Neural cell (in vitro differentiated cells): Measurements from ENCODE around the gene METRN. TPM values are rescaled to one million over a fixed set of nuclear protein-coding genes. Genes with fewer than 3 reads are reported as not detected.

Experiments
- H2AFZ ChIP-seq: fragments of 200-600, 300-800 bp; sonication (generic), shearing (Covaris generic); 2 replicates; pipeline ENCODE4 v1.6.0; 2014; ENCODE audit warnings: low read depth, mild to moderate bottlenecking, antibody characterized with exemption, low read length, moderate library complexity
- H3F3A ChIP-seq: fragments of 200-600 bp; shearing (Covaris generic); 2 replicates; pipeline ENCODE4 v1.6.1; 2016; ENCODE audit warnings: mild to moderate bottlenecking, moderate library complexity, mixed read lengths, antibody characterized with exemption, low read length; ENCODE audit not compliant: insufficient read depth, poor library complexity, severe bottlenecking
- H3K27ac ChIP-seq: fragments of 200-600, 300-800 bp; sonication (generic), shearing (Covaris generic); 2 replicates; pipeline ENCODE4 v1.5.1; 2014; ENCODE audit warnings: mild to moderate bottlenecking, low read length, moderate library complexity
- H3K27me3 ChIP-seq: fragments of 300-800, 200-600 bp; sonication (generic), shearing (Covaris generic); 2 replicates; pipeline ENCODE4 v1.6.0; 2014; ENCODE audit warnings: mild to moderate bottlenecking, low read depth, low read length, moderate library complexity; ENCODE audit not compliant: insufficient read depth
- H3K36me3 ChIP-seq: fragments of 300-800, 200-600 bp; sonication (generic), shearing (Covaris generic); 2 replicates; pipeline ENCODE4 v1.5.1; 2014; ENCODE audit warnings: mild to moderate bottlenecking, antibody characterized with exemption, low read length, moderate library complexity; ENCODE audit not compliant: insufficient read depth
- H3K4me2 ChIP-seq: fragments of 300-800, 200-600 bp; sonication (generic), shearing (Covaris generic); 2 replicates; pipeline ENCODE4 v1.6.0; 2014; ENCODE audit warnings: mild to moderate bottlenecking, low read length
- H3K4me3 ChIP-seq: fragments of 300-800, 200-600 bp; sonication (generic), shearing (Covaris generic); 2 replicates; pipeline ENCODE4 v1.5.1; 2014; ENCODE audit warnings: mild to moderate bottlenecking, low read length, moderate library complexity
- H3K79me2 ChIP-seq: fragments of 200-600 bp; shearing (Covaris generic); replicated peaks from 2 replicates; pipeline ENCODE4 v1.6.0; 2014; ENCODE audit warnings: mild to moderate bottlenecking, low read length, moderate library complexity; ENCODE audit not compliant: insufficient read depth
- H3K9ac ChIP-seq: fragments of 300-800, 200-600 bp; sonication (generic), shearing (Covaris generic); 2 replicates; pipeline ENCODE4 v1.6.1; 2016; ENCODE audit warnings: mild to moderate bottlenecking, low read length, mixed read lengths
- H3K9me2 ChIP-seq: fragments of 200-600 bp; shearing (Covaris generic); 2 replicates; pipeline ENCODE4 v1.6.1; 2016; ENCODE audit warnings: mild to moderate bottlenecking, low read length, mixed read lengths; ENCODE audit not compliant: insufficient read depth
- H3K9me3 ChIP-seq: fragments of 200-600, 300-800 bp; sonication (generic), shearing (Covaris generic); 2 replicates; pipeline ENCODE4 v1.6.1; 2016; ENCODE audit warnings: mild to moderate bottlenecking, mixed run types, low read length, moderate library complexity, mixed read lengths
- H4K20me1 ChIP-seq: fragments of 200-600 bp; shearing (Covaris generic); 2 replicates; pipeline ENCODE4 v1.6.1; 2016; ENCODE audit warnings: mild to moderate bottlenecking, mixed run types; ENCODE audit not compliant: insufficient read depth
- CTCF ChIP-seq: fragments of 450-650 bp; IDR thresholded peaks from 2 replicates; pipeline ENCODE4 v1.5.1; 2014; ENCODE audit warnings: antibody characterized with exemption, mild to moderate bottlenecking, moderate library complexity; ENCODE audit not compliant: poor library complexity, severe bottlenecking
- EP300 ChIP-seq: fragments of 450-650 bp; conservative IDR thresholded peaks from 2 replicates; pipeline ENCODE4 v1.6.1; 2014; ENCODE audit warnings: antibody characterized with exemption, mild to moderate bottlenecking, moderate library complexity; ENCODE audit not compliant: poor library complexity, severe bottlenecking
- EZH2 ChIP-seq: fragments of 200-600, 300-800 bp; shearing (Covaris generic), sonication (generic); IDR thresholded peaks from 2 replicates; pipeline ENCODE4 v1.6.1; 2014; ENCODE audit warnings: antibody characterized with exemption, low read length, borderline replicate concordance, mild to moderate bottlenecking; ENCODE audit not compliant: insufficient read depth, poor library complexity, severe bottlenecking
- MXI1 ChIP-seq: fragments of 450-650 bp; conservative IDR thresholded peaks from 2 replicates; pipeline ENCODE4 v1.6.1; 2014; ENCODE audit warnings: antibody characterized with exemption, mild to moderate bottlenecking; ENCODE audit not compliant: poor library complexity, severe bottlenecking
- RAD21 ChIP-seq: fragments of 450-650 bp; conservative IDR thresholded peaks from 2 replicates; pipeline ENCODE4 v1.6.1; 2014; ENCODE audit warnings: antibody characterized with exemption, mild to moderate bottlenecking, moderate library complexity
- REST ChIP-seq: IDR thresholded peaks from 2 replicates; pipeline ENCODE4 v1.6.1; 2012; ENCODE audit warnings: borderline replicate concordance
- SMC3 ChIP-seq: fragments of 450-650 bp; conservative IDR thresholded peaks from 2 replicates; pipeline ENCODE4 v1.6.1; 2014; ENCODE audit warnings: antibody characterized with exemption, mild to moderate bottlenecking, moderate library complexity; ENCODE audit not compliant: poor library complexity
- TAF1 ChIP-seq: IDR thresholded peaks from 2 replicates; pipeline ENCODE4 v1.6.1; 2012; ENCODE audit warnings: low read depth
- polyA plus RNA-seq: library from polyadenylated mRNA; depleted of rRNA; stranded (reverse); fragments of >200 nt; gene quantifications from 2 replicates; pipeline ENCODE4 v1.2.3, GENCODE V29; 2014

The METRN gene
- polyA plus RNA-seq, 1 donor from 2014 or later = 37.6 TPM

- no peak for TF ChIP-seq CTCF
- no peak for TF ChIP-seq EP300
- TF ChIP-seq REST = no peak
- no peak for TF ChIP-seq SMC3
- TF ChIP-seq EZH2 = no peak
- TF ChIP-seq RAD21 = no peak
- TF ChIP-seq TAF1 = no peak
- no peak for TF ChIP-seq MXI1
- Histone ChIP-seq H3K4me2 (no peak overlapping the region), H2AFZ (no peak overlapping the region), H3K9me2 (no peaks in the 10 kb centered on the region), H3K9me3 (no peaks in the 10 kb centered on the region), H3K36me3 (no peaks in the 10 kb centered on the region), H3K27ac (no peak overlapping the region), H3K27me3 (no peaks in the 10 kb centered on the region), H3K9ac (no peak overlapping the region), H3K4me3 (no peak overlapping the region), H3K79me2 (no peaks in the 10 kb centered on the region), H3F3A (no peaks in the 10 kb centered on the region), H4K20me1 (no peaks in the 10 kb centered on the region)
These were observed 52.1 kb downstream of the METRN start for GRCh38 chr16:766820-767640.

- no peaks in the 10 kb centered on the region for H3K27me3 ChIP-seq
- no peaks in the 10 kb centered on the region for H3K79me2 ChIP-seq
- no peak overlapping the region for H3K9ac ChIP-seq
- no peak overlapping the region for H3K27ac ChIP-seq
- H2AFZ ChIP-seq = no peak overlapping the region
- no peak for TF ChIP-seq SMC3
- H3F3A ChIP-seq = no peaks in the 10 kb centered on the region
- H3K4me3 ChIP-seq = no peak overlapping the region
- no peaks in the 10 kb centered on the region for H3K9me2 ChIP-seq
- H3K4me2 ChIP-seq = no peak overlapping the region
- H3K9me3 ChIP-seq = no peaks in the 10 kb centered on the region
- H3K36me3 ChIP-seq = no peaks in the 10 kb centered on the region
- no peaks in the 10 kb centered on the region for H4K20me1 ChIP-seq
These were observed 52.9 kb downstream of the METRN start for GRCh38 chr16:767743-768235.
